ENCODE measurements around the gene GULP1. TPM values are rescaled to one million over a fixed set of nuclear protein-coding genes. Genes with fewer than 3 reads are reported as not detected.

GULP1 gene
- total RNA-seq, 1 experiment from 2014 or later, result 140 TPM

- Histone ChIP-seq H3K79me1 (ENCODE audit: insufficient read depth, low read depth, low read length, poor library complexity, severe bottlenecking) (peaks cover 3% of the 10 kb centered on the region), H2BK12ac (ENCODE audit: insufficient read length, low read depth, low read length) (no peak overlapping the region), H3K9me3 (ENCODE audit: control insufficient read depth, low read depth, low read length) (no peaks in the 10 kb centered on the region), H3T11ph (ENCODE audit: low read length) (no peak overlapping the region), H3K4me2 (ENCODE audit: insufficient read depth, insufficient read length, low read length) (no peak overlapping the region), H3K27ac (ENCODE audit: insufficient read length, low read depth, low read length) (no peak overlapping the region), H3K23ac (ENCODE audit: insufficient read length, low read depth, low read length) (no peak overlapping the region), H3K4ac (ENCODE audit: low read depth, low read length) (no peak overlapping the region), H2BK20ac (ENCODE audit: low read depth, low read length, poor library complexity, severe bottlenecking) (no peak overlapping the region), H3K4me1 (ENCODE audit: insufficient read depth, low read length) (peaks cover 4% of the 10 kb centered on the region; the same call in 1 of the 2 replicates), H2BK5ac (ENCODE audit: insufficient read length, low read length) (no peak overlapping the region), H3K56ac (ENCODE audit: insufficient read length, low read depth, low read length) (no peak overlapping the region), H3K14ac (ENCODE audit: insufficient read depth, low read length) (no peak overlapping the region), H4K5ac (ENCODE audit: insufficient read length, low read depth, low read length) (no peak overlapping the region), H3K27me3 (ENCODE audit: insufficient read depth, low read length) (no peaks in the 10 kb centered on the region), H3K23me2 (ENCODE audit: insufficient read length, low read depth, low read length, poor library complexity, severe bottlenecking) (no peaks in the 10 kb centered on the region), H2AK5ac (ENCODE audit: insufficient read length, low read length) (no peak overlapping the region), H3K18ac (ENCODE audit: insufficient read length, low read depth, low read length) (no peak overlapping the region), H2BK120ac (ENCODE audit: low read depth, low read length, poor library complexity, severe bottlenecking) (no peak overlapping the region), H3K79me2 (ENCODE audit: insufficient read depth, low read length) (peaks cover 13% of the 10 kb centered on the region; the same call in 1 of the 2 replicates), H2BK15ac (ENCODE audit: low read depth, low read length) (no peak overlapping the region), H4K20me1 (ENCODE audit: control insufficient read depth, insufficient read depth, insufficient read length) (no peaks in the 10 kb centered on the region), H4K8ac (replicated peaks; ENCODE audit: insufficient read length, low read depth, low read length) (no peak overlapping the region), H4K91ac (ENCODE audit: insufficient read length, low read depth, low read length) (no peak overlapping the region), H3K9ac (ENCODE audit: extremely low read depth, insufficient read length, low read length) (no peak overlapping the region), H2AFZ (ENCODE audit: low read length) (no peak overlapping the region)
- WGBS (ENCODE audit: extremely low coverage, insufficient read length, low lambda C conversion rate), result no CpG with 5 or more reads among the region's 2 CpGs
- peaks cover 6 to 7% of the 10 kb centered on the region in 2 experiments; a peak in 4 of 5 replicates for H3K9me3 Mint-ChIP-seq
- peaks cover 1% of the 10 kb centered on the region; the same call in 1 of the 2 replicates for H3K27me3 Mint-ChIP-seq (ENCODE audit: low read depth)
- TF ChIP-seq CTCF (conservative IDR thresholded peaks at IDR 0.05), result no peak
- no peak overlapping the region for H3K27ac Mint-ChIP-seq
- H3K36me3 Mint-ChIP-seq (ENCODE audit: insufficient read depth in 1 of 3, low read depth in 3 of 3), result peaks cover 12 to 38% (median 28%) of the 10 kb centered on the region in 3 experiments
- H3K4me1 Mint-ChIP-seq, result peaks cover 24% of the 10 kb centered on the region in 2 experiments
- DNase-seq, result no peak
- no peak overlapping the region for H3K4me3 Mint-ChIP-seq
Observed at GRCh38 chr2:188414411-188414810, 122.7 kb downstream of the GULP1 start.
